HG03159 (cell line): Measurements from ENCODE around the gene RBPJL.

Experiments
- ATAC-seq: cut with Tn5 transposase; IDR thresholded peaks from one replicate; pipeline ENCODE4 v1.9.1; 2021; ENCODE audit warnings: mild to moderate bottlenecking, moderate library complexity; ENCODE audit not compliant: unreplicated experiment

Gene RBPJL

DNA sequence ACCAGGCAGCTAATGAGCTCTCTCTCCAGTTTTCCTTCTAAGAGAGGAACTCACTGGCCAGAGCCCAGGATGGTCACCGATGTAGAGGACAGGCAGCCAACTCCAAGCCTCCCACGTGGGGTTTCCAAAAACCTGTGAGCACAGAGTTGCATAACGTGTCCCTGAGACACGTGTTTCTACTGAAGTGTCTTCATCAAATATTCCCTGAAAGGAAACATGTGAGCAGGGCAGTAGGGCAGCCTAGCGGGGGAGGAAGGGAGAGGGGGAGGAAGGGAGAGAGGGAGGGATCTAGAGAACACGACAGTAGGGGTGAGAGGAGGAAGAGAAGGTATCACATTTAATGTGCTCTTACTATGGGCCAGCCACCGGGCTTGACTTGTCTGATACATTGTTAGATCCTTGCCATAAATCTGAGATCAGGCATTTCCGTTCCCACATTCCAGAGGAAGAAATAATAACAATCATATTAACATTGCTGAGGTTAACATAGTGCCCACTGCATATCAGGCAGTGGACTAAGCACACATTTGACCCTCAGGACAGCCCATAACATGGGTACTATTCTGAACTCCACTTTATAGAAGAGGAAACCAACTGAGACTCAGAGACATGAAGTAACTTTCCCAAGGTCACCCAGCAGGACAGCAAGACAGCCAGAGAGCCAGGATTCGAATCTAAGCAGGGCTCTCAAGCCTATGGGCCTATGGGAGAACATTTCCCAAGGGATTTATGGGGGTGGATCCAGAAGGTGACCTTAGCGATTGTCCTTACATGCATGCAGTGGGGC, 51.8 kb downstream of the RBPJL start:
- ATAC-seq, result no peak

DNA sequence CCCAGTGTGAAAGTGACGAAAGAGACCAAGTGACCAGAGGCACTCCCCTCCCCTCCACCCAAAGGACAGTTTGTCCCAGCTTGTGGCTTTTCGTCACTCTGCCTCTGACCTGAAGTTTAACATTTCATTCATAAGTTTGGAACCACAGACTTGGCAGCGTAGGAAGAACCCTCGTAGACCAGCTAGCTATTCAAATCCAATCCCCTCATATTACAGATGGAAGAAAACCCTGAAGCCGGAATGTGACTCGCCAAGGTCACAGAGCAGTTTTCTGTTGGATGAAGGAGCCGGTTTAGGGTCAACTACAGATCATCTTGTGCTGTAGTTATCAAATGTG, 52.4 kb downstream of the RBPJL start:
- ATAC-seq, result no peak

DNA sequence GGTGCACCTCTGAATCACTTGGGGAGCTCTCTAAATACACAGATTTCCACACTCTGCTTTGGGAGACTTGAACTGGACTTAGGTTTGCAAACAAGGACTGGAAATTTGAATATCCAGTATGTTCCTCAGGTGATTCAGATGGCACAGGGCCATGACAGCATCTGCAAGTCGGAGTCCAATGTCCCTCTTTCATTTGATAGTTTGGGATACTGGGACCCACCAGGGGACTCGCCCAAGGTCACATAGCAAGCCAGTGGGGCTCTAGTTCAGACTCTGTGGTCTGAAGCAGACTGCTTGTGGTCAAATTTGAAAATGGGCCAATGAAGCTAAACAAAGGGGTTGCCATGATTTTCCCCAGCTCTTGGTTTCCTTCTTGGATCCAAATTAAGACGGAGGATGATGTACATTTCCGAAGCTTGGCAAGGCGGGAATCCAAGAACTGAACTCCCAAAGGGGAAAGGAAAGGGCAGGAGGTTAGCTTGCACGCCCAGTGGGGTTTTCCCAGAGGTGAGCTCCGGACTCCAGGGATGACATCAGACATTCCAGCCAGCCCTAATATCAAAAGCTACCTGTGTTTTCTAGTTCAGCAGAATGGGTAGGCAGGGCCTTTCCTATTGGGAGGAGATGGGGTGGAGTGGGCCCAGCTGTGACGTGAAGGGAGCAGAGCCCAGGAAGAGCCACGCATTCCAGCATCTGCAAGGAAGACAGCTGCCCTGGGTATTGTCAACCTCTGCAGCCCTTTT, 52.9 kb downstream of the RBPJL start:
- ATAC-seq, result no peak

DNA sequence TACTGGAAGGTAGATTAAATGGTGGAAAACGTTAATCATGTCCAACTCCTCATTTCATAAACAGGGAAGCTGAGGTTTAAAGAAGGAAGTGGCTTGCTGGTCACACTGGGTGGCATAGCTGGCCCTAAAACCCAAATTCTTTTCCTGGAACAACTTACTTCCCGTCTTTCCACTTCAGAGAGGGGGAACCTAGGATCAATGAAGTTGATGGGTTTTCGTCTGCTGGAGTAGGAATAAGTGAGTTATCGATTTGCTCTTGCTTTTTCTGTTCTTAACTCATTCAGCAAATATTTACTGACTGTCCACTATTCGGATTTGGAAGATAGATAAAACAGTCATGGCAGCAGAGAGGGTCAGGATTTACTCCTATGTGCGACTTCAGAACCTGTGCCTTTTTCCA, 55.2 kb downstream of the RBPJL start:
- ATAC-seq, result no peak

DNA sequence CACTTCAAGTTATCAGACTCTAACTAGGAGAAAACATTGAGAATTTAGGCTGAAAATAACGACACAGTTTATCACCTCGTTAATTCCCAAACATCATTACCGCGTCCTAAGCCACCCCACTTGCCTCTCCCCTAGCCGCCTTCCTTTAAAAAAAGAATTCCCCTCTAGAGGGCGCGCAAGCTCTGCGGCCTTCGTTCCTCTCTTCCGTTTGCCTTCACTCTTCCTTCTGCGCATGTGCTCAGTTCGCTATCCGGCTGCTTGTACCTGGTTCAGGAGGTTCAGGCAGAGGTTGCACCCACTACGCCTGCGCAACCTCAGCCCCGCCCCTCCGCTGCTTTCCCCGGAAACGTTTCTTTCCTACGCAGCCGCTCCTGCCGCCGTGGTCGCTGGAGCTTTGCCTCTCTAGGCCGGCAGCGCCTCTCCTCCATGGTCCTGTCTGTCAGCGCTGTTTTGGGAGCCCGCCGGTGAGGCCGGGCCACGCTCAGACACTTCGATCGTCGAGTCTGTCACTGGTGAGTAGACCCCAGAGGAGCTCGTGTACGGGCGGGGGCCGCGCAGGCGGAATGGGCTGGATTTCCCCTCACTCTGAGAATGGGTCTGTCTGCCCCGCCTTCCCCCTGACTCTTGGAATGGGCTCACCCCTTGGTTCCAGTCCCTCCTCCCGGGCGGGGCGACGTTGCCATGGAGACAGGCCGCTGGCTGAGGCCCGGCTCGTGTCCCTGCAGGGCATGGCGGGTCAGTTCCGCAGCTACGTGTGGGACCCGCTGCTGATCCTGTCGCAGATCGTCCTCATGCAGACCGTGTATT, 56.4 kb downstream of the RBPJL start, which contains the start of gene SYS1:
SYS1 (plus strand) TSS at position 353 of the 807 bp plus-strand sequence; CDS start at position 729, 376 bp downstream.
- peak; percentile 84 for ATAC-seq

DNA sequence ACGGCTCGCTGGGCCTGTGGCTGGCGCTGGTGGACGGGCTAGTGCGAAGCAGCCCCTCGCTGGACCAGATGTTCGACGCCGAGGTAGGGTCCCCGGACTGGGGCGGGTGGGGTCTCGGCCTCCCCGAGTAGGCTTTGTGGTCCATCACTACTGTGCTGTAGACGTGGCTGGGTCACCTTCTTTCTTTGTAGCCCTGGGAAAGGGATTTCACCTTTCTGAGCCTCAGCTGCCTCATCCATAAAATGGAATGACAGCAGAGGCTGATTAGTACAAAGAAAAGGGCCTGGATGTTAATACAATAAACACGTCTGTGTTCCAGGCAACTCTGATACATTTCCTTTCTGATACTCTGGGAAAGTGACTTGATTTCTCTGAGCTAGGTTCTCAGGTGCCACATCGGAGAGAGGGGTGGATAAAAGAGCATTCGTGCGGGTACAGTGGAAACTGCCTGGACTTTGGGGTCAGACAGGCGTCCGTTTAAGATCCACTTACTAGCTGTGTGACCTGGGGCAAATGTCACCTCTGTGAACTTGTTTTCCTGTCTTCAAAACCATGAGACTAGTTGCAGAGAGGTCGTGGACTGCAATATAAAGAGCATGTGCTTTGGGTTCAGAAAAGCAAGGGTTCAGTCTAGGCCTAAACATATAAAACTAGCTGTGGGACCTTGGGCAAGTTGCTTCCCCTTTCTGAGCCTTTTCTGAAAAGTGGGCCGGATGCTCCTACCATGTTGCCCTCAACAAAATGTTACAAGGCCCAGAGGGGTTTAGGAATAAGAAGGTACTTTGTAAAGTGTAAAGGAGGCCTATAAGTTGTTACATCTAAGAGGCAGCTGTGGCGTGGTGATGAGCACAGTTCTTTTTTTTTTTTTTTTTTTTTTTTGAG, 57.2 kb downstream of the RBPJL start:
- ATAC-seq, result no peak

DNA sequence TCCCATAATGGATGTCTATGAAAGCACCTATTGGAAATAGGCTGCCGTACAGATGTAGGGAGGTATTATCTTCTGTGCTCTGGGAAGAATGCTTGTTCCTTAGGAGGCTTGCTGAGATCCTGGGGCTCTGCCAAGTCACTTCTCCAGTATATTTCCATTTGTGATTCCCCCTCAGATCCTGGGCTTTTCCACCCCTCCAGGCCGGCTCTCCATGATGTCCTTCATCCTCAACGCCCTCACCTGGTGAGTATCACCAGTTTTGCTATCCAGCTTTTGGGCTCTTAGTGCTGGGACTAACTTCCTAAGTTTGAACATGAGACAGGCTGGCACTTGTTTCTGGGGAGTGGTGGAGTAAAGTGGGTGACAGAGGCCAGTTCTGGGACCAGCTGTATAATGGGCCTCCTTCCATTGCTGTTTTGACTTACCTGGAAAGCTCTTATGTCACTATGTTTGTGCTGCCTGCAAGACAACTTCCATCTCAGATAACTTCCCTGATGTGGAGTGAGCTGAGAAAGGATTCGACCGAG, 58.9 kb downstream of the RBPJL start:
- no peak for ATAC-seq

DNA sequence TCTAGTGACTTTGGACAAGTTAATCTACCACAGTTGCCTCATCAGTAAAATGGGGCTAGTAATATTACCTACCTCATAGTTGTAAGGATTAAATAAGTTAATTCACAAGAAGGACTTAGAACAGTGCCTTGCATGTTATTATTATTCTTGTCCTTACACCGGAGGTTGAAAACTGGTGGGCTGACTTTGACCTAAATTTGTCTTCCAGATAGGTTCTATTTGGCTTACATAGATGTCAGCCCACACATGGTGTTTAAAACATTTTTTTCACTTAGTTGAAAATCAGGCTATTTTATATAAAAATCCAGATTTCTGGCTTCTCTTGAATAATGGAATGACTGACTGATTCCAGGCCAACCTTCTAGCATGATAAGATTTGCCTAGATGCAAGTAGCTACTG, 59.6 kb downstream of the RBPJL start:
- ATAC-seq, result no peak

DNA sequence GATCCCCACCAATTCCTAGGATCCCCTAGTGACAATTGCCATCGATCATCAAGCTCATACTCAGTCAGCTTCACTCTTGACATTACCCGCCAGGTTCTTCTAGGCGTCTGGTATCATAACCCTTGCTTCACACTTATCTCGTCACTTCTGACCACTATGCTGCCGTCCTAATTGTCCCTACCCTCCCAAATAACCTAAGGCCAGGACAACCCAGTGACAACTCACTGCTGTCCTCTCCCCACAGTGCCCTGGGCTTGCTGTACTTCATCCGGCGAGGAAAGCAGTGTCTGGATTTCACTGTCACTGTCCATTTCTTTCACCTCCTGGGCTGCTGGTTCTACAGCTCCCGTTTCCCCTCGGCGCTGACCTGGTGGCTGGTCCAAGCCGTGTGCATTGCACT, 60.0 kb downstream of the RBPJL start:
- no peak for ATAC-seq

DNA sequence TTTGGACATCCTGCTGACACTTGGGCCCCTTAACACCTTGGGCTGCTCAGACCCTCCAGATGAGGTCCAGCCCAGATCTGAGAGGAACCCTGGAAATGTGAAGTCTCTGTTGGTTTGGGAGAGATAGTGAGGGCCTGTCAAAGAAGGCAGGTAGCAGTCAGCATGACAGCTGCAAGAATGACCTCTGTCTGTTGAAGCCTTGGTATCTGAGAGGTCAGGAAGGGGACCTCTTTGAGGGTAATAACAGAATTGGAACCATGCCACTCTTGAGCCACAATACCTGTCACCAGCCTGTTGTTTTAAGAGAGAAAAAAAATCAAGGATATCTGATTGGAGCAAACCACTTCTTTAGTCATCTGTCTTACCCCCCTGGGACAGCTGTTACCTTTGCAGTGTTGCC, 60.5 kb downstream of the RBPJL start:
- ATAC-seq, result no peak
